Measurements from ENCODE around the gene CCDC90B.
"Not testable (repeated sequence)": the region's sequence is repeated elsewhere in the genome, so short reads cannot be mapped to it uniquely, and the experiment has no call there.

The CCDC90B gene

DNA sequence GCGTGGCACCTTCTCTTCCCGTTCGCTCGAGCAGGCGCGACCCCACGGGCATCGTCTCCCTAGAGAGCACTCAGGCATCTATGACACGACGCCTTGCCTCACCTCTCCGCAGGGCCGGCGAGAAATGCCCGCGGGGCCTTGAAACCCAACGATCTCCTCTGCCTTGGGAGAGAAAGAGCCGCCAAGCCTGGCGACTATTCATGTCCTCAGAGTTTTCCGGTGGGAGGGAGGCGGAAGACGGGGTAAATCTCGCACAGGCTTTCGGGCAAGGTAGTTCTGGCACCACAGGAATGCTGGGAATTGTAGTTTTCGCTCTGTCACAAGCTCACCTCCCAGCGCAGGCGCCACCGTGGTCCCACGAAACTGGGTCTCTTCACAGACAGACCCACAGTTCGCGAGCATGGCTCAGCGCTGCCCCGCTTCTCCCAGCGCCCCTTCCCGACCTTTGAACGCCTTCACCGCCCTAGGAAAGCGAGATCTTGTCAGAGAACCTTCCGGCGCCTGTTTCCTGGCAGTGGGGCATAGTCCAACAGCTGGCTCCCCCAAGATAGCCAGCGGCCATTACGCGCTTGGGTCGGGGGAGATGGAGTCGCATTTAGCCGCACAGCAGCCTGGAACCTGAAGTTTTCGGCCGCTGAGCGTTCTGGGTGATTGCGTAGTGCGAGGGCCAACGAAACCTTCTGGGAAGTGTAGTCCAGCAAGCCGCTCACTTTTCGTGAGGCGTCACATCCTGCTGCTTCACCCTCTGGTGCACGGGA lies at the start of gene CCDC90B:
CCDC90B (minus strand) TSS at position 597 of the 758 bp plus-strand sequence; CDS start at position 202, 395 bp downstream.
- peak; percentile 98 for DNase-seq (ENCODE audit: low spot score)

- no peak for DNase-seq (ENCODE audit: low spot score)
These were observed 49.4 kb upstream of the CCDC90B start for GRCh38 chr11:83335446-83336070.

GRCh38 chr11:83330303-83330702 lies 44.1 kb upstream of the CCDC90B start:
- no peak for DNase-seq (ENCODE audit: low spot score)

DNA sequence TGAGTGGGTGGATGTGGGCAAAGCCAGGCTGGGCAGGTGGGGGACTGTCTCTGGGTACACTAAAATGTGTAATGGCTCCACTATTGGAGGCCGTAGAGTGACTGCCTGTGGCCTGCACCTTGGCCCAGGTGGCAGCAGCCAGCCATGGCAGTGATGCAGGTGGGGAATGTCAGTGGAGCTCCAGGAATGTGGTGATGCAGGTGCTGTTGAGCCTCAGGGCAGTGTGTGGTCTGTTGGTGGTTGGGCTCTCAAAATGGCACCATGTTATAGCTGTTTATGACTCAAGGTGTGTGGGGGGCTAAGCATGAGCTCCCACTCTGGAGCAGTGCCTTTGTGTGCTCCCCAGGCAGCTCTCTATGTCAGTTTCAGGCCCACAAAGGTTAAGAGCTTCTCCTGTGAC lies 40.2 kb upstream of the CCDC90B start:
- DNase-seq (ENCODE audit: low spot score), result no peak

- DNase-seq (ENCODE audit: low spot score), result no peak
These were observed 33.2 kb upstream of the CCDC90B start for GRCh38 chr11:83319346-83319745.

- DNase-seq (ENCODE audit: low spot score), result no peak
These were observed 32.8 kb upstream of the CCDC90B start for GRCh38 chr11:83318931-83319330.

GRCh38 chr11:83317757-83318690 lies 31.9 kb upstream of the CCDC90B start:
- DNase-seq (ENCODE audit: low spot score), result no peak

- not testable (repeated sequence) for DNase-seq (ENCODE audit: low spot score)
These were observed 30.7 kb upstream of the CCDC90B start for GRCh38 chr11:83316897-83317268.

GRCh38 chr11:83316143-83316896 lies 30.2 kb upstream of the CCDC90B start:
- DNase-seq (ENCODE audit: low spot score), result not testable (repeated sequence)

DNA sequence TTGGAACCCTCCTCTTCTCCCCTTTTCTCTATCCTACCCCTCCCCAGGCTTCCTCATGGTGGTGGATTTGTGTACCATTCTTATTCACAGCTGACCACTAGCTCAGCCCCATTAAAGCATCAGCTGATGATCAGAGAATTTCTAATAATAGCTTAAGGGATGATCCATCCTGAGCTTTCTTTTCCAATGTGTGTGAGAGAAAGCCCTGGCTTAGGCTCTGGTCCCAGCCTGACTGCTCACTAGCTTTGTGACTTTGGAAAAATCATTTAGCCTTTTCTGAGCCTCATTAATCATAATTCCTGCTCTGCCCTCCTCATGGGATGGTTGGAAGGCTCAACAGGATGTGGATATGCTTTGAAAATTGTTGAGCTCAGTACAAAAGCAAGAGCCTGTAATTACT lies 26.3 kb upstream of the CCDC90B start:
- DNase-seq (ENCODE audit: low spot score), result no peak

DNA sequence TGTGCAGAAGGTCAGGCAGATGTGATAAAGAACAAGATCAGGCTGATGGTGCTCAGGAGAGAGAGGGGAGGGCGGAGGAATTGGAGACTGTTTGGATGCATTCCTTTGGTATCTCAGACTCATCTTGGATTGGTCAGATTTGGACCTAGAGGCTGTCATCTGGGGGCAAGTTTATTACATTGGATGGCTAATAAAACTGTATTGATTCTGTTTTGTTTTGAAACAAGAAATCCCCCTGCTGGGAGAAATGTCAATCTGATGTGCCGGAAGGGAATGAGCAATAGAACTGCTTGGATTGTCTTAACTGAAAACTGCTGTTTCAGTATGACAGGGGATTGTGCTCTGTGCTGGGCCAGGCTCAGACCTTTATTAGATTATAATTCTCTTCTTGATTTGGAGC lies 25.5 kb upstream of the CCDC90B start:
- no peak for DNase-seq (ENCODE audit: low spot score)

DNA sequence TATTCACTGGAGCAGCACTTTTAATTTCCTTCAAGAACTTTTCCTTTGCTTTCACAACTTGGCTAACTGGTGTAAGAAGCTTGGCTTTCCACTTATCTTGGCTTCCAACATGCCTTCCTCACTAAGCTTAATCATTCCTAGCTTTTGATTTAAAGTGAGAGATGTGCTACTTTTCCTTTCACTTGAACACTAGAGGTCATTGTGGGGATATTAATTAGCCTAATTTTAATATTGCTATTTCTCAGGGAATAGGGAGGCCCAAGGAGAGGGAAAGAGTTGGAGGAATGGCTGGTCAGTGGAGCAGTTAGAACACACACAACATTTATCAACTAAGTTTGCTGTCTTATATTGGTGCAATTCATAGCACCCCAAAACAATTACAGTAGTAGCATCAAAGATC lies 24.6 kb upstream of the CCDC90B start:
- DNase-seq (ENCODE audit: low spot score), result no peak

DNA sequence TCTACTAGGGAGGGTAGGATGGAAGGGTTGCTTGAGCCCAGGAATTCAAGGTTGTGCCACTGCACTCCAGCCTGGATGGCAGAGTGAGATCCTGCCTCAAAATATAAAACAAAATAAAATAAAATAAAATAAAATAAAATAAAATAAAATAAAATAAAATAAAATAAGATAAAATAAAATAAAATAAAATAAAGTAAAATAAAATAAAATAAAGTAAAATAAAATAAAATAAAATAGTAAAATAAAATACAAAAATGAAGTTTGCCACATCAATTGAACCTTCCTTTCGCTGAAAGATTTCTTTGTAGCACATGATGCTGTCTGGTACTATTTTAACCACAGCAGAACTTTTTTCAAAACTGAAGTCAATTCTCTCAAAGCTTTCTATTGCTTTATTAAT lies 22.4 kb upstream of the CCDC90B start:
- not testable (repeated sequence) for DNase-seq (ENCODE audit: low spot score)

- DNase-seq (ENCODE audit: low spot score), result no peak
These were observed 20.3 kb upstream of the CCDC90B start for GRCh38 chr11:83306200-83307080.

DNA sequence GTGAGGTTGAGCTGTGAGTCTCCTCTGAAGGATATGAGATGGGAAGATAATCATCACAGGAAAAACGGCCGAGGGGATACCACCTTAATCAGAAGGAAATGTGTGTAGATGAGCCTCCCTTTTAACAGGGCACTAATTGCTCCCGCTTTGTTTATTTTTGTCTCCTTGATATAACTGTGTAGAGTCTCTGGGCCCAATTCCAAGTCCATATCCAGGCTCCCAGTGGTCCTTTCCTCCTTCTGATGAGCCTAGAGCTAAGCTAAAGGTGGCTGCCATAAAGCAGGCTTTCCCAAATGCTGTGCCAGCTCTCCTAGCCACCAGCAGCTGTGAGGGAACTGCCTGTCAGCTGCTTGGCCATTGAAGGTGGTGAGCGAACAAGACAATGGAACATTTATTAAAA lies 17.1 kb upstream of the CCDC90B start:
- DNase-seq (ENCODE audit: low spot score), result no peak

GRCh38 chr11:83302151-83302550 lies 16.0 kb upstream of the CCDC90B start:
- DNase-seq (ENCODE audit: low spot score), result no peak

GRCh38 chr11:83299681-83300080 lies 13.5 kb upstream of the CCDC90B start:
- no peak for DNase-seq (ENCODE audit: low spot score)

DNA sequence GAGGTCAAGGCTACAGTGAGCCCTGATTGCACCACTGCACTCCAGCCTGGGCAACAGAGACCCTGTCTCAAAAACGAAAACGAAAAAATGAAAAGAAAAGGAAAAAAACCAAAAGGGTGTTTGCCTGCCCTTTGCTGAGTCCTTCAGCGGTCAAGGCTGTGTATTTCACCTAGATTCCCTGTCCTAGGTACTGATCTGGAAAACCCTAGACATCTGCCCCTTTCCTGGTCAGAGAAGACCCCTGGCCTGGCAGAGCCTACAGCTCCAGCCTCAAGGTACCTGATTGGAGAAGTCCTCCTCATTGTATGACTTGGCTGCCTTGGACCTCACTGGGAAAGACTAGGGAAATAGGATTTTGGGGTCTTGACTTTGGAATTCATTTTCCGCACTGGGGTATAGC lies 8.0 kb upstream of the CCDC90B start:
- DNase-seq (ENCODE audit: low spot score), result no peak

- DNase-seq (ENCODE audit: low spot score), result no peak
These were observed 7.2 kb upstream of the CCDC90B start for GRCh38 chr11:83293457-83293774.

DNA sequence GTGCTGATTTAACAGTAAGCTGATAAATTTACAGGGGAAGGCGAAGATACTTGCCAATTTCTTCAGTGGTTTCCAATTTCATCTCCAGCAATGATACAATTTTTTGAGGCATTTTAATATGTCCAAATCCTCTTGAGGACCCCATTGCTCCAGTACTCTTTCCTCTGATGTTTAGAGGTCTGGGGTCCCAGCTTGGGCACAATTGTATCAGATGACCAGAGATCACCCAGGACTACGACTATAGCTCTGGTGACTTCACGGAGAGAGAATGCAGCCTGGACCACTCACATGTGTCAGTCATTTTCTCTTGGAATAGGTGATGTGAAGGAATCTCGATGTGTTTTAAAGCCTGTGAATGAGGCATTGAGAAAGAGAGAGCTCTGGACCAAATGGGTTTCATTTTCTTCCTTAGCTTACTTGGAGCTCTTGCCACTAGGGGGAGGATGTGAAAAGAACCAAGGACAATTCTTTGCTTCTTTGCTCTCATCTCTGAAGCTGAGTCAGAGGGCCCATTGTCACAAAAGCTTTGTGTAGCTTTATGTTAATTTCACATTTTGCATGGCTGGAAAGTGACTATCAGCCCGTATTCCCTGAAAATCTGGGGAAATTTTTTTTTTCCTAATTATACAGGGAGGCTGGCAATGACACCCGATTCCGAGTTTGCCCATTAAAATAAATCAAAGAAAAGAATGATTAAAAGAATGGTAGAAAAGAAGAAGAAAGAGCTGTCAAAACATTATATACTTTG lies 6.7 kb upstream of the CCDC90B start:
- peak; percentile 66 for DNase-seq (ENCODE audit: low spot score)
